Ascending aorta (tissue), 2 donors: ENCODE measurements around the gene RALGPS1. TPM values are rescaled to one million over a fixed set of nuclear protein-coding genes. Genes with fewer than 3 reads are reported as not detected.

Source experiments
- DNase-seq, 2 donors: peaks; one replicate each; pipeline ENCODE4 v3.0.0-alpha.2; 2019; ENCODE audit warnings: low spot score in 2 of 2
- H3K27ac ChIP-seq, 2 donors: fragments of 200-600 bp; sonication (generic); one replicate each; pipeline ENCODE4 v1.5.1; 2016 to 2017; ENCODE audit warnings: mild to moderate bottlenecking in 1 of 2
- H3K27me3 ChIP-seq: fragments of 200-600 bp; sonication (generic); one replicate; pipeline ENCODE4 v1.5.1; 2017
- H3K36me3 ChIP-seq, 2 donors: fragments of 200-600 bp; sonication (generic); one replicate each; pipeline ENCODE4 v1.5.1; 2016
- H3K4me1 ChIP-seq, 2 donors: fragments of 200-600 bp; sonication (generic); one replicate each; pipeline ENCODE4 v1.5.1; 2016 to 2017; ENCODE audit warnings: mild to moderate bottlenecking in 1 of 2
- H3K4me3 ChIP-seq, 2 donors: fragments of 200-600 bp; sonication (generic); one replicate each; pipeline ENCODE4 v1.5.1; 2016 to 2017; ENCODE audit warnings: mild to moderate bottlenecking in 1 of 2
- H3K9me3 ChIP-seq, 2 donors: fragments of 200-600 bp; sonication (generic); one replicate each; pipeline ENCODE4 v1.5.1; 2016
- CTCF ChIP-seq, 3 experiments: fragments of 200-600 bp in 2 of 3; fragments of 450-650 bp in 1 of 3; sonication (generic) in 2 of 3; IDR thresholded peaks; one replicate each; pipeline ENCODE4 v1.5.1; 2016 to 2019; ENCODE audit warnings: antibody characterized with exemption in 3 of 3, mild to moderate bottlenecking in 1 of 3, moderate library complexity in 1 of 3
- intact Hi-C: fragments of 100-400 bp; cut with DNase I; formaldehyde crosslinking; loops from one replicate; pipeline ENCODE4 v1.15.1; 2023
- total RNA-seq: library from RNA; depleted of rRNA; stranded (reverse); fragments of >200 nt; gene quantifications from one replicate; pipeline ENCODE4 v1.1.0, GENCODE V29; 2016

RALGPS1 gene
- total RNA-seq, 1 donor from 2014 or later: 9.8 TPM

GRCh38 chr9:127018935-127019334 is 104.4 kb downstream of the RALGPS1 start:
- TF ChIP-seq CTCF (IDR thresholded peaks at IDR 0.05): no peak
- Histone ChIP-seq H3K27ac (no peak overlapping the region), H3K4me3 (no peak overlapping the region), H3K27me3 (no peaks in the 10 kb centered on the region), H3K36me3 (no peaks in the 10 kb centered on the region), H3K9me3 (no peaks in the 10 kb centered on the region), H3K4me1 (peaks cover 3 to 13% of the 10 kb centered on the region in 2 donors)
- intact Hi-C loops: no loop called here
- DNase-seq: no peak

DNA sequence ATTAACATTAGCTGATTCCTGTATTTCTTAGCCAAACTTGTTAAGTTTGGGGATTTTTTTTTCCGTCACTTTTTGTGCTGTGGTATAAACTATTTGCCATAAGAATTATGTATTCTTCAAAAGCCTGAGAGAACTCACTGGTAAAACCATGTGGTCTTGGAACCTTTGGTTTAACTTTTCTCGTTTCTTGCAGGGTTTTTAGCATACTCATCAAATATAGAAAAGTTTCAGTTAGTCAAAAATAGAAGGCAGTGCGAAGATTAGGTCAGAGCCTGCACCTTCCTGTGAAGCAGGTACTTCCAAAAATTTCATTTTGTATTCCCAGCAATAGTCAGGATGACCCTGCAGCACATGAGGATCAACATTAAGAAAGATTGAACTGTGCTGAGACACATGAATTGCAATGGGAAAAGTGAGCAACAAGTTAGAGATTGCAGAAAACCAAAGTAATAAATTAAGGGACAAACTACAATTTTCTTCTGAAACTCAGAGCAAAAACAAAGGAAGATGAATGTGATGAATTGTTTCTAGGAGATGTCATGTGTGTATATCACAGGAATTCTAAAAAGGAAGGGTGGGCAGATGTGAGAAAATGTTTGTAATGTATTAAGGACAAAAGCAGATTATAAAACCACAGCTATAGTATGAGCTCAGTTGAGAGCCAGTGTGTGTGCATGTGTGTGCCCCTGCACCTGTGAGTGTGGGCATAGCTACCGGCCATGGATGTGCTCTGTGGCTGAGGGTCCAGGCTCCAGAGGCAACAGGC is 105.6 kb downstream of the RALGPS1 start:
- H3K27ac ChIP-seq: no peak overlapping the region
- no peaks in the 10 kb centered on the region for H3K36me3 ChIP-seq
- peaks cover 3 to 13% of the 10 kb centered on the region in 2 donors for H3K4me1 ChIP-seq
- DNase-seq: no peak
- H3K27me3 ChIP-seq: no peaks in the 10 kb centered on the region
- intact Hi-C loops: loop anchor here (5.0 kb wide), 2 partner anchors 102 to 167 kb away; partner anchors contain the start of gene ANGPTL2
- H3K4me3 ChIP-seq: no peak overlapping the region
- no peaks in the 10 kb centered on the region for H3K9me3 ChIP-seq
- no peak for TF ChIP-seq CTCF (IDR thresholded peaks at IDR 0.05)

DNA sequence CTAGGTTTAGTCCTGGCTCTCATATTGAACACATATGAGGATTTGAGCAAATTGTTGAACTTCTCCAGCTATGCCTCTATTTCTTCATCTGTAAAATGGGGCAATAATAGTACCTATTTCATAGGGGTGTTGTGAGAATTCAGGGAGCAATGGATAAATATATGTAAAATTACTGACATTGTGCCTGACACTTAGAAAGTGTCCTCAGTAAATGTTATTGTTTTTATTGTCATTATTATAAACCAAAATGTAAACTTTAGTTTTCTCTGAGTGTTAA is 106.2 kb downstream of the RALGPS1 start:
- Histone ChIP-seq H3K36me3 (no peaks in the 10 kb centered on the region), H3K4me3 (no peak overlapping the region), H3K27ac (peak overlapping the region in 1 of 2 donors; percentile 73), H3K27me3 (no peaks in the 10 kb centered on the region), H3K4me1 (peaks cover 3 to 13% of the 10 kb centered on the region in 2 donors), H3K9me3 (no peaks in the 10 kb centered on the region)
- TF ChIP-seq CTCF (IDR thresholded peaks at IDR 0.05): no peak
- no peak for DNase-seq
- intact Hi-C loops: loop anchor here (5.0 kb wide), 2 partner anchors 102 to 167 kb away; partner anchors contain the start of gene ANGPTL2

- no peaks in the 10 kb centered on the region for H3K27me3 ChIP-seq
- peak; percentile 69 to 93 for DNase-seq
- intact Hi-C loops: loop anchor here (5.0 kb wide), 2 partner anchors 100 to 165 kb away; partner anchors contain the start of gene ANGPTL2
- no peaks in the 10 kb centered on the region for H3K9me3 ChIP-seq
- H3K36me3 ChIP-seq: no peaks in the 10 kb centered on the region
- peaks cover 3 to 13% of the 10 kb centered on the region in 2 donors for H3K4me1 ChIP-seq
- TF ChIP-seq CTCF (IDR thresholded peaks at IDR 0.05): no peak
- peak overlapping the region; percentile 69 to 73 for H3K27ac ChIP-seq
- H3K4me3 ChIP-seq: no peak overlapping the region
These were observed 107.2 kb downstream of the RALGPS1 start for GRCh38 chr9:127021664-127022363.

GRCh38 chr9:127022913-127023660 is 108.5 kb downstream of the RALGPS1 start:
- Histone ChIP-seq H3K27me3 (no peaks in the 10 kb centered on the region), H3K4me3 (no peak overlapping the region), H3K36me3 (no peaks in the 10 kb centered on the region), H3K9me3 (no peaks in the 10 kb centered on the region), H3K27ac (peak overlapping the region; percentile 46 to 69), H3K4me1 (peaks cover 3 to 13% of the 10 kb centered on the region in 2 donors)
- no peak for DNase-seq
- intact Hi-C loops: loop anchor here (5.0 kb wide), 2 partner anchors 99 to 164 kb away; partner anchors contain the start of gene ANGPTL2
- no peak for TF ChIP-seq CTCF (IDR thresholded peaks at IDR 0.05)
